Testis (tissue), 3 donors: Measurements from ENCODE around the gene LIMA1. TPM values are rescaled to one million over a fixed set of nuclear protein-coding genes. Genes with fewer than 3 reads are reported as not detected.
"Not testable (repeated sequence)": the region's sequence is repeated elsewhere in the genome, so short reads cannot be mapped to it uniquely, and the experiment has no call there.

Experiments
- DNase-seq: peaks from one replicate; pipeline ENCODE4 v3.0.0-alpha.2; 2019
- H3K27ac ChIP-seq, 2 donors: fragments of 200-600 bp; sonication (generic); one replicate each; pipeline ENCODE4 v1.5.1; 2019
- H3K27me3 ChIP-seq: fragments of 200-600 bp; sonication (generic); one replicate; pipeline ENCODE4 v1.5.1; 2019
- H3K36me3 ChIP-seq: fragments of 200-600 bp; sonication (generic); one replicate; pipeline ENCODE4 v1.5.1; 2017; ENCODE audit warnings: low read depth; ENCODE audit errors: missing control alignments
- H3K4me1 ChIP-seq: fragments of 200-600 bp; sonication (generic); one replicate; pipeline ENCODE4 v1.5.1; 2019
- H3K4me3 ChIP-seq, 2 donors: fragments of 200-600 bp; sonication (generic); one replicate each; pipeline ENCODE4 v1.5.1; 2017 to 2019
- H3K9me3 ChIP-seq: fragments of 200-600 bp; sonication (generic); one replicate; pipeline ENCODE4 v1.5.1; 2017
- CTCF ChIP-seq, 3 experiments: fragments of 450-650 bp in 2 of 3; fragments of 200-600 bp in 1 of 3; sonication (generic) in 1 of 3; IDR thresholded peaks; one replicate each; pipeline ENCODE4 v1.5.1; 2016 to 2019; ENCODE audit warnings: antibody characterized with exemption in 3 of 3, mild to moderate bottlenecking in 2 of 3, moderate library complexity in 1 of 3
- POLR2A ChIP-seq: fragments of 450-650 bp; IDR thresholded peaks from one replicate; pipeline ENCODE4 v1.6.1; 2017; ENCODE audit warnings: antibody characterized with exemption, mild to moderate bottlenecking, moderate library complexity
- WGBS, 2 donors: methylation state at CpG; one replicate each; pipeline ENCODE4 v1.1.5; 2018; 5-methylcytosine and 5-hydroxymethylcytosine counted together
- intact Hi-C: fragments of 100-400 bp; cut with DNase I; formaldehyde crosslinking; loops from one replicate; pipeline ENCODE4 v1.15.1; 2023; ENCODE audit warnings: low total_unique reads
- polyA plus RNA-seq: library from polyadenylated mRNA; stranded (reverse); fragments of 350-450 nt; fragmentation: Illumina TruSeq; extraction: RNeasy Lipid Tissue Mini Kit (QIAGEN cat#74804); gene quantifications from one replicate; pipeline ENCODE4 v1.2.3, GENCODE V29; 2014; ENCODE audit warnings: low read depth, low replicate concordance; ENCODE audit not compliant: insufficient read depth
- total RNA-seq, 2 donors: library from RNA; depleted of rRNA; stranded (reverse); fragments of >200 nt; gene quantifications; one replicate each; pipeline ENCODE4 v1.2.3, GENCODE V29; 2016

Gene LIMA1
- total and polyA plus RNA-seq, 3 donors from 2014 or later = 37.8 to 42.8 (median 41.0) TPM

GRCh38 chr12:50297027-50297426 lies 13.7 kb upstream of the LIMA1 start:
- 50 to 68% methylated on average over 3 of the region's 3 CpGs for WGBS, 2 donors
- no peaks in the 10 kb centered on the region for H3K27me3 ChIP-seq
- intact Hi-C loops = no loop called here
- H3K9me3 ChIP-seq = no peaks in the 10 kb centered on the region
- DNase-seq = no peak
- H3K27ac ChIP-seq = no peak overlapping the region
- H3K4me1 ChIP-seq = no peaks in the 10 kb centered on the region
- TF ChIP-seq POLR2A (no peak), CTCF (IDR thresholded peaks at IDR 0.05) (no peak)
- no peak overlapping the region for H3K4me3 ChIP-seq
- no peaks in the 10 kb centered on the region for H3K36me3 ChIP-seq

GRCh38 chr12:50296554-50296953 lies 13.2 kb upstream of the LIMA1 start:
- WGBS, 2 donors = 81 to 94% methylated on average over 6 of the region's 6 CpGs
- Histone ChIP-seq H3K4me1 (no peaks in the 10 kb centered on the region), H3K4me3 (no peak overlapping the region), H3K9me3 (no peaks in the 10 kb centered on the region), H3K27ac (no peak overlapping the region), H3K27me3 (no peaks in the 10 kb centered on the region), H3K36me3 (no peaks in the 10 kb centered on the region)
- DNase-seq = no peak
- no peak for TF ChIP-seq CTCF (IDR thresholded peaks at IDR 0.05)
- no peak for TF ChIP-seq POLR2A
- intact Hi-C loops = no loop called here

GRCh38 chr12:50291377-50291776 lies 8.1 kb upstream of the LIMA1 start:
- no peak for TF ChIP-seq CTCF (IDR thresholded peaks at IDR 0.05)
- no peak for TF ChIP-seq POLR2A
- no peaks in the 10 kb centered on the region for H3K27me3 ChIP-seq
- no peak for DNase-seq
- no peaks in the 10 kb centered on the region for H3K36me3 ChIP-seq
- no peaks in the 10 kb centered on the region for H3K9me3 ChIP-seq
- no peak overlapping the region for H3K27ac ChIP-seq
- H3K4me1 ChIP-seq = no peaks in the 10 kb centered on the region
- WGBS, 2 donors = 100% methylated on average over 1 of the region's 1 CpG
- H3K4me3 ChIP-seq = no peak overlapping the region
- intact Hi-C loops = no loop called here

- H3K27ac ChIP-seq, H3K36me3 ChIP-seq, DNase-seq, H3K9me3 ChIP-seq, H3K27me3 ChIP-seq, H3K4me3 ChIP-seq, H3K4me1 ChIP-seq, intact Hi-C loops: not testable (repeated sequence)
- 88 to 91% methylated on average over 3 of the region's 3 CpGs for WGBS, 2 donors
Measured at GRCh38 chr12:50290692-50291091, 7.4 kb upstream of the LIMA1 start.

- WGBS, 2 donors = 93 to 94% methylated on average over 7 of the region's 7 CpGs
- no peaks in the 10 kb centered on the region for H3K9me3 ChIP-seq
- H3K4me3 ChIP-seq = no peak overlapping the region
- H3K36me3 ChIP-seq = no peaks in the 10 kb centered on the region
- DNase-seq = no peak
- H3K27me3 ChIP-seq = no peaks in the 10 kb centered on the region
- intact Hi-C loops = no loop called here
- no peak for TF ChIP-seq CTCF (IDR thresholded peaks at IDR 0.05)
- no peak for TF ChIP-seq POLR2A
- H3K4me1 ChIP-seq = peaks cover 14% of the 10 kb centered on the region
- no peak overlapping the region for H3K27ac ChIP-seq
Measured at GRCh38 chr12:50287271-50287670, 4.0 kb upstream of the LIMA1 start.
